ENCODE results near the gene DGCR8.

Gene DGCR8

GRCh38 chr22:20080776-20081654, 974 bp downstream of the DGCR8 start:
- no peak for TF ChIP-seq CTCF (IDR thresholded peaks at IDR 0.05; ENCODE audit: low read depth, low read length)
- Histone ChIP-seq H3K9me3 (no peaks in the 10 kb centered on the region), H3K4me1 (peaks cover 8% of the 10 kb centered on the region), H3K36me3 (peaks cover 19% of the 10 kb centered on the region), H3K4me3 (ENCODE audit: low read depth, low read length) (peak overlapping the region; percentile 97), H3K27me3 (no peaks in the 10 kb centered on the region)
- peak; percentile 60 for DNase-seq

GRCh38 chr22:20083157-20083890, 3.3 kb downstream of the DGCR8 start:
- H3K36me3 ChIP-seq: peaks cover 42% of the 10 kb centered on the region
- H3K27me3 ChIP-seq: no peaks in the 10 kb centered on the region
- H3K4me3 ChIP-seq (ENCODE audit: low read depth, low read length): no peak overlapping the region
- no peak for TF ChIP-seq CTCF (IDR thresholded peaks at IDR 0.05; ENCODE audit: low read depth, low read length)
- no peaks in the 10 kb centered on the region for H3K9me3 ChIP-seq
- H3K4me1 ChIP-seq: peaks cover 8% of the 10 kb centered on the region
- DNase-seq: no peak

GRCh38 chr22:20083891-20084546, 4.0 kb downstream of the DGCR8 start:
- no peak for TF ChIP-seq CTCF (IDR thresholded peaks at IDR 0.05; ENCODE audit: low read depth, low read length)
- Histone ChIP-seq H3K4me1 (peaks cover 8% of the 10 kb centered on the region), H3K27me3 (no peaks in the 10 kb centered on the region), H3K4me3 (ENCODE audit: low read depth, low read length) (no peak overlapping the region), H3K36me3 (peaks cover 49% of the 10 kb centered on the region), H3K9me3 (no peaks in the 10 kb centered on the region)
- no peak for DNase-seq

GRCh38 chr22:20084547-20085413, 4.7 kb downstream of the DGCR8 start:
- H3K36me3 ChIP-seq: peaks cover 57% of the 10 kb centered on the region
- no peaks in the 10 kb centered on the region for H3K27me3 ChIP-seq
- DNase-seq: peak; percentile 74
- H3K9me3 ChIP-seq: no peaks in the 10 kb centered on the region
- H3K4me1 ChIP-seq: peaks cover 8% of the 10 kb centered on the region
- H3K4me3 ChIP-seq (ENCODE audit: low read depth, low read length): no peak overlapping the region
- TF ChIP-seq CTCF (IDR thresholded peaks at IDR 0.05; ENCODE audit: low read depth, low read length): peak; percentile 67

- Histone ChIP-seq H3K9me3 (no peaks in the 10 kb centered on the region), H3K4me1 (peaks cover 8% of the 10 kb centered on the region), H3K4me3 (ENCODE audit: low read depth, low read length) (no peak overlapping the region), H3K27me3 (no peaks in the 10 kb centered on the region), H3K36me3 (peaks cover 63% of the 10 kb centered on the region)
- no peak for DNase-seq
- TF ChIP-seq CTCF (IDR thresholded peaks at IDR 0.05; ENCODE audit: low read depth, low read length): no peak
These were observed 5.6 kb downstream of the DGCR8 start for GRCh38 chr22:20085651-20086050.
